HG03457 (cell line): Measurements from ENCODE around the gene CDK6.

Experiments used
- ATAC-seq: cut with Tn5 transposase; IDR thresholded peaks from one replicate; pipeline ENCODE4 v1.9.1; 2021; ENCODE audit warnings: moderate number of reproducible peaks; ENCODE audit not compliant: unreplicated experiment

The CDK6 gene

DNA sequence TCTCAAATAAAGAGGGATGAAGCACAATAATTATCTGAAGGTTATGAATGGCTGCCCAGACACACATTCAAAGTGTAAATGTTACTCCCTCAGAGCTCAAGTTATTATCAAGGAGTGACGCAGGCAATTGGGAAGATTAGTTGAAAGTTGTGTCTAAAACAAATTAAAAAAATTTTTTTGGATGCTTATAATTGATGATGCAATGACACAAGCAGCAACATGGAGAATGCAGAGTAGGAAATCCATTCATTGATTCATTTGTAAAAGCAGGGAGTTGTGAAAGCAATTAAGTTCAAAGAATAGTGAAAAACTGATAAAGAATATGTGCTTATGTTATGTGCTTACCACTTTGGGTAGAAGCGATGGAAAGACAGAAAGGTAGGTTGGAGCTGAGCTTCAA lies 120.4 kb downstream of the CDK6 start:
- no peak for ATAC-seq

DNA sequence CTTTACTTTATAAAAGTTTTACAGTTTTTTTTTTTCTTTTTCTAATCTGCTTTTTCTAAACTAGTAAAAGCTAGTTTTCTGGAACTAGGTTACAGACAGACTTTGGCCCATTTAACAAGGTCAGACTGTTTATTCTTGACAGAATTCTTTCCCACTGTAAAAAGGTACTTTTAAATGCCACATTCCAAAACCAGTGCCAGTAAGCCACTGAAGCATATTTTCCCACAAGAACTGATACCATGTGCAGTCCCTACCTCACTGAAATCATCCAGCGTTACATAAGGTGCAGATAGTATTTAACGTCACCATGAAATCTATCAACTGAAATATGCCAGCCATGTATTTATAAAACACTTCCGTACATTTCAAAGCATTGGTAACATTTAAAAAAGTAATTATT lies 121.6 kb downstream of the CDK6 start:
- ATAC-seq = no peak

DNA sequence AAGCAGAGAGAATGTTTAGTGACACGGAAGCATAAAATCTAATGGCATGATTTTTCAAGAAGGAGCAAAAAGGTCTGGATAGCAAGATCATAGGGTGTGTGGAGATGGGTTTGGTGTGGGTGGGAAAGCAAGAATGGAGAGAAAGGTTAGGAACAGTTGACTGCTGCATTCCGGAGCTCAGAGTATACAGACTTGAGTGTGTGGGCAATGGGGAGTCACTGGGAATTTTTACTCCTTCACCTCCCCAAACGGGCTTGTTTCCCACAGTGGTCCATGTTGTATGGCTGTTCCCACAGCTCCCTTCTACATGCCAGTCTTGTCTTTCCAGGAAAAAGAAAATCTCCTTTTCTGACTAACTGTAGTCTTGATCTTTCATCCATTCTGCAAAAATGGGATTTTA lies 122.1 kb downstream of the CDK6 start:
- ATAC-seq = no peak

DNA sequence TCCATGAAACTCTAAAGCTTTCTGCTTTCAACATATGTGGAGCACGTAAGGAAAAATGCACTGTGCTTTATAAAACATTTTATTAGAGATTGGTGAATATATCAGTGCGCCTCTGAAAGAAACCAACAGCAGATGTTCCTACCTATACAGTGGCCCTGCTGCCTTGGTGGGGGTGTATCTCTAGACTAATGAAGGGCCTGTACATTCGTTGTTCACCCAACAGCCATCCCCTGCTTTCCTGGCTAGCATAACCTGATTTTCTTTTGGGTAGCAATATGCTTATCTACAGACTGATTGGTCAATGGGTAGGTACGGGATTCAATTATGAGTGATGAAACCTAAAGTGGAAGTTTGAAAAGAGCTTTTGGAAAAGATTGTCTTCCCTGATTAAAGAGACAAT lies 126.5 kb downstream of the CDK6 start:
- no peak for ATAC-seq

DNA sequence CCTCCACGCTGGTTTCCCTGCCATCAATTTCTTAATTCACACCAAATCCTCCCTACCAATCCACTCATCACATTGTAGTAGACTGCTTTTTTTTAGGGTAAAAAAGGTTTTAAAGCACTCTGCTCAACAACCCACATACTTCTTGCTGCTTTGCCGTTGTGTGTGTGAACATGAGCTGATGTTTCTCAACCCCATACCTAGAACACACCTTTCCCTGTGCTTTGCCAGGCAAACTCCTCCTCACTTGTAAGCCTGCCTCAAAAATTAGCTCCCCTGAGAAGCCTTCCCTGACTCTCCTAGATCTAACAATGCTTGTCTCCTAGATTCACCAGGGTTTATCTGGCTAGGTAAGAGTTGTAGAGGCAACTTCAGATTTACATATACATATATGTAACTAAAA lies 127.2 kb downstream of the CDK6 start:
- ATAC-seq = no peak

DNA sequence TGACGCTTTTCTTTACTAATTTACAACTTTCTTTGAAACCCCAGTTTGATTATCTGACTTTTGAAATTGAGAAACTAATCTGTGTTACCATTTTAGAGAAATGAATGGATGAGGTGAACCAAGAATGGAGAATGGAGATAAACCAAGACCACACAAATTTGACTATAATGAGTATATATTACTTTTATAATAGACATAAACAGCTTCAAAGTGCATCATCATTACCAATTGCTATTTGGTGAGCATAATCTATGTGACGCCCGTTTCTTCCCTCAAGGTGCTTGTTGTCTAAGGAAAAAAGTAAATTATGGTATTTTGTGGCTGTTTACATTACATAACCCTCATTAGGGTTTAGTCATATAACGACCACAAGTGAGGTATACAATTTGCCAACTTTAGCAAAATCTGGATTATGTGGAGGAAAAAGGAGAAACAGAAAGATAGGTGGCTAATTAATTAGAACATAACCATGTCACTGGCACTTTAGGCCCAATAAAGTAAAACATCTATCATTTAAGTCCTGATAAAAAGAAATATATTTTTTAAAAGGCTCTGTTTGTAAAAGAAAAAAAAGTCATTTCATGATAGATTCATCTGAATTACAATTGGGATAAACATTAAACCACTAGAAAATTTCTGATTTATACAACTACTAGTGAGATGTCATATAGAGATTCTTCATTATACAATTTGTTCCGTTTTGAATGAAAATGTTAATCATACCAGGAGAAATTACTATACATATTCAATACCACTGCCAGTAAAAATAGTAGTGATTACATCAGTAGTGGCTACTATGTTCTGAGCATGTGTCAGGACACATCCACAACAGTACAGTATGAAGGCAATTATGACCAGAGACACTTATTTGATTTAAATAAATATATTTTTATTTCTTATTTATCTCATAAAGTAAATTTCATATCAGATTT lies 128.0 kb downstream of the CDK6 start:
- no peak for ATAC-seq

DNA sequence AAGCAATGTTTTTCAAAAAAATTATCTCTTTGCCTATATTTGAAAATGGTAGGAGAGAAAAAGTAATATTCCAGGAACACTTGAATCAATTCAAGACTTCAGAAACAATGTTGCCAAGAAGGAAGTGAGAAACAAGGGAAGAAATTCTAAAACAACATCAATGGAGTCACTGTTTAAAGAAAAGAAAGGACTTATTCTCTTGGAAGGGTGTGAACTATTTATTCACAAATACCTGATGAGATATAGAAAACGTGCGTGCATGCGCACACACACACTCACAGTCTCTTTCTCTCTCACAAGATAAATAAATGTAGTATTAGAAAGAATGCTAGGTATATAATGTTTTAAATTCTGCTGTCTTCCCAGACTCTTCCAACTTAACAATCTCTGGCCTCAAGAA lies 128.9 kb downstream of the CDK6 start:
- ATAC-seq = no peak

DNA sequence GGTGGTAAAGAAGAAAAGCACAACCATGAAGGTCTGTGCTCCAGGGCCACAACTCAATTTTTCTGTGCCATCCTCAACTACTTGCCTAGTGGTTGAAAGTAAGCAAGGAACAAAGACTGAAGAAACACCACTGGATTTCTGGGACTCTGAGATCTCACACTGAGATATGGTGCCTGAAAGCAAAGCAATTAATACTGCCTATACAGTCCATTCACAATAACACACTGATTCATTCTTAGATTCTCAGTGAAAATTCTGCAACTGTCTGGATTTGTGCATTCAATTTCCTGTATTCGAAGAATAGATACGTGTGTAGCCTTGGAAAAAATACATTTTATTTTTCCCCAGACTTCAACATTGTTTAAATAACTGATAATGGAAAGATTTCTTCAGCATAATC lies 129.8 kb downstream of the CDK6 start:
- ATAC-seq = no peak

DNA sequence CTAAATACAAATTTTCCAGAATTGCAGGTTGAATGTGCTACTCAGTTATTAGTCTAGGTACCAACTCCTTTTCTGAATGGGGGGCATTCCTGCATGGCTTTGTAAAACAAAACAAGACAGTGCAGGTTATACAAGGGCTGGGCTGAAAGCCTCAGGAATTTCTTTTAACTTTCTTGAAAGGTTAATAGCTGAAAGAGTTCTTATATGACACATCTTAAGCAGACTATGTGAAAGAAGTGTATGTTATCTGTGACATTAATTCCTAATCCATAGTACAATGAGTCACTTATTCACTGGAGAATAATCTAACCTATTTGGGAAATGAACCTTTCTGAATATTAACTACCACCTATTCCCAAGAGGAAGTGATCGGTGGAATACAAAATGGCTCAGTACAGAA lies 130.5 kb downstream of the CDK6 start:
- ATAC-seq = no peak

DNA sequence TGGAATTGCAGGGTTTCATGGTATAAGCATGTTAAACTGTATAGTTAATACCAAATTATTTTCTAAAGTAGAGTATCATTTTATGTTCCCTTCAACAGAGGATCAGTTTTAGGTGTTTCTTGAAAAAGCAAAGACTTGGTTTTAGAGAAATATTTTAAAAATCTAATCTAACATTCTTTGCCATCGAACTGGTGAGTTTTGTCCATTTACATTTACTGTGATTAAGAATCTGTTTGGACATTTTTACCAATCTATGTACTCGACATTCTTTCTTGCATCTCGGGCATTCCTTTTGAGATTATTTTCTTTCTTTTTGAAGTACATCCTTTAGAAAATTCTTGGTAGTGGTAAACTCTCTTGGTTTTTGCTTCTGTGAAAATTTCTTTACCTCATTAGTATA lies 131.5 kb downstream of the CDK6 start:
- ATAC-seq = no peak

DNA sequence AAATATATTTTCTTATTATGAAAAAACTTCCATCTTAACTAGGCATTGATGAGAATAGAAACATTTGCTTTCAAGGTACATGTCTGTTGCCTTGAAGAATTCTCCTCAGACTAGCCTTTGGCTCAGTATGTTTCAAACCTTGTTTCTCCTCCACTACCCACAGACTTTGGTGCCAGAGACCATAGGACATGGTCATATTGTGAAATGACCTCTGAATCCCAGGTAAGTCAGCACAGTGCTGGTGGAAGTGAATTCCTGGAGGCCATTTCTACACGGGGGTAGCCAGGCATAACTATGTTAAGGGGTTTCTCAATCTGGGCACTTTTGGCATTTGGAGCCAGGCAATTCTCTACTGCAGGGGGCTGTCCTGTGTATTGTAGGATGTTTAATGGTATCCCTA lies 133.8 kb downstream of the CDK6 start:
- no peak for ATAC-seq

DNA sequence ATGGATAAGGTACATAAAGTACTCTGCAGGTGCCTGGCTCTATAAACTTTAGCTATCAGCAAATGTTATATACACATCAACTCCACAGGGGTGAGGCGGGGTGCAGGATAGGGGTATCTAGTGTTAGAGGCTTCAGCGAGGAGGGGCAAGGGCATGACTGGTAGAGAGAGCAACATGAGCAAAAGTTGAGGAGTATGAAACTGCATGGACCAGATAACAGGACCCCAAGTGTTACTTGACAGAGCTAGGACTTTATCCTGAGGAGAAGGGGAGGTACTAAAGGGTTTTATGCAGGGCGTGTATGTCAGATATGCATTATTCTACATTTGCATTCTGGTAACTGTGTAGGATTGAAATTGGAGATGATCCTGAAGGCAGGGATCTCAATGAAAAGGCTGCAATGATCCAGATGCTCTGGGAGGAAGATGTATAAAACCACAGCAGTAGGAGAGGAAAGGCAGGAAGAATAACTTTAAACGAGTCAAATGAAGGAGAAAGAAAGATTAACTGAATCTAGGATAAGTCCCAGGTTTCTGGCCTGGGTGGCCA lies 136.3 kb downstream of the CDK6 start:
- no peak for ATAC-seq

DNA sequence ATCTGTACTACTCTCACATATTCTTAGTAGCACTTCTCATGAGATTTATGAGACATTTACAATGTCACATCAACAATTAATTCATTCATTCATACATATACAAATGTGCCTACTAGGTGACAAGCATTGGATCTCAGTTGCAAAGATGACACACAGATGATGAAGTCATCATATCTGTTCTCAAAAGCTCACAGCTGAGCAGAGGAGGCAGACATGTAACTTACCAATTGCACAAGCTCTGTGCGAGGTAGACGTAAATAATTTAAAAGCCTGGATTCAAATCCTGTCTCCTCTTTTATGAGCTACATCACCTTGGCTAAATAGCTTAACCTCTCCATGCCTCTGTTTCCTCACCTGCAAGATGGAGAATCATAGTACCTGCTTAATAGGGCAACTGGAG lies 136.8 kb downstream of the CDK6 start:
- no peak for ATAC-seq

DNA sequence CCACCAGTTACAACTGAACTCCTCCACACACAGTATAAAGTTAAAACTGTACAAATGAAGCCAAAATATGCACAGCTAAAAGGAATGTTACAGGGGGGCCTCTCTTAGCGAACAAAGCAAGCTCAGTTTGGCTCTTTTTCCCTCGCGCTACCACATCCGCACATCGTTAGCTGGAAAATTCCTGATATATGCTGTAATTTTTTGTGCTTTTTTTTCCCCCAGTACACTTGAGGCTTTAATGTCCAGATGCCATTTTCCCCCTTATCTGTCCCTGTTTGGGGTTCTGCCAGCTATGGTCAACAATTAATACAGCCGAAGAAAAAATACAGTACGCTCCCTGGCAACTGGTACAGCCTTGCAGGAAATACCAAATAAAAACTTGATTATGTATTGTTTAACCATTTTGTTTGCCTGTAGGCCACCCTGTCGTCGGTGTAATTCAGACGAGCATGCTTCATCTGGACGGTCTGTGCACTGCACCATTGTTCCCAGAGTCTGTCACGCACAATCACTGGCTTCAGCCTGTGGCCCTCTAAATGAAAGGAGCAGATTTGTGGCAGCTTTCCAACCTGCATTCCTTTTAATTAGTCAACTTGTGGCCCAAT lies 138.0 kb downstream of the CDK6 start:
- no peak for ATAC-seq

DNA sequence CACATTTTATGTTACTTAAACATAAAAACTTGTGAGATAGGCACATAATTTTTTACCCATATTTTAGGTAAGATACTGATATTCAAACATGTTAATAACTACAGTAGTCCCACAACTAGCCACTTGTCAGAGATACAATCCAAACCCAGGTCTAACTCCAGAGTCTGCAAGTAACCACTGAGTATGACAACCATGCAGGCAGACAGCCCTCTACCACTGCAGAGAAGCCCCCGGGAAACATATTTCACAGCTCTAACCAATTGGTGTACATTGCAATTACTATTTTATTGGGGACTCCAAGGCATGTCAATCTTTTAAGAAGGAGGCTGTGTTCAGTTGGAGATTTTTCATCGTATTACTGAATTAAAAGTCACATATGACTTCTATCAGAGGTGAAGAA lies 139.0 kb downstream of the CDK6 start:
- no peak for ATAC-seq

DNA sequence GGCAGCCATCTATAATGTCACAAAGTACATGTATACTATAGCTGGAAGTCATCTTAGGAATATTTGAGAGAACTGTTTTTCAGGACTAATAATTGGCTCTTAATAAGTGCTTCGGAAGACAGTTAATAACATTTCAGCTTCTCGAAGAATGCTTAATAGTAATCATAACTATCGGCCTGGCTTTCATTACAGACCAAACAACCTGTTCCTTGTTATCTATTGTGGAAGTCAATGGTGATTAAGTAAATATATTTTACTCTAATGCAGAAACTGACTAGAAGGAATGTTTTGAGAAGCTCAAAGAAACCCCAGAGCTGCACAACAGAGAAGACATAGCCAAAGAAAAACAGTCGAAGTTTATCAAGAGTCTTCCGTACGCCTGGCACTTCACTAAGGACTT lies 139.4 kb downstream of the CDK6 start:
- ATAC-seq = no peak

DNA sequence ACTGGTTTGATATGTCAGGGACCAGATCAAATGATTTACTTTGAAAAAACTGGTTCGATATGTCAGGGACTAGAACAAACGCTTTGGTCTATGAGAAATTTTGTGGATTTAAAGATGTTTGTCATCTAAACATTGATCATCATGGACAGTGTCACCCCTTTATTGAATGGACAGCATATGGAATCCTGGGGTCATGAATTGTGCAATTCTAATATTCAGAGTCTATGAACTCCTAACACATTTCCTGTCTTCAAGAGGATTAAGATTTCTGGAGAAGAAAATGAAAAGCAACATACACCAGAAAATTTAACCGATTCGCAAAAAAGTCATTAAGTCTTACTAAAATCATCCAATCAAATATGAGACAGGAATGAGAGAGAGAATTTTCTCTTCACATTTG lies 139.8 kb downstream of the CDK6 start:
- no peak for ATAC-seq

DNA sequence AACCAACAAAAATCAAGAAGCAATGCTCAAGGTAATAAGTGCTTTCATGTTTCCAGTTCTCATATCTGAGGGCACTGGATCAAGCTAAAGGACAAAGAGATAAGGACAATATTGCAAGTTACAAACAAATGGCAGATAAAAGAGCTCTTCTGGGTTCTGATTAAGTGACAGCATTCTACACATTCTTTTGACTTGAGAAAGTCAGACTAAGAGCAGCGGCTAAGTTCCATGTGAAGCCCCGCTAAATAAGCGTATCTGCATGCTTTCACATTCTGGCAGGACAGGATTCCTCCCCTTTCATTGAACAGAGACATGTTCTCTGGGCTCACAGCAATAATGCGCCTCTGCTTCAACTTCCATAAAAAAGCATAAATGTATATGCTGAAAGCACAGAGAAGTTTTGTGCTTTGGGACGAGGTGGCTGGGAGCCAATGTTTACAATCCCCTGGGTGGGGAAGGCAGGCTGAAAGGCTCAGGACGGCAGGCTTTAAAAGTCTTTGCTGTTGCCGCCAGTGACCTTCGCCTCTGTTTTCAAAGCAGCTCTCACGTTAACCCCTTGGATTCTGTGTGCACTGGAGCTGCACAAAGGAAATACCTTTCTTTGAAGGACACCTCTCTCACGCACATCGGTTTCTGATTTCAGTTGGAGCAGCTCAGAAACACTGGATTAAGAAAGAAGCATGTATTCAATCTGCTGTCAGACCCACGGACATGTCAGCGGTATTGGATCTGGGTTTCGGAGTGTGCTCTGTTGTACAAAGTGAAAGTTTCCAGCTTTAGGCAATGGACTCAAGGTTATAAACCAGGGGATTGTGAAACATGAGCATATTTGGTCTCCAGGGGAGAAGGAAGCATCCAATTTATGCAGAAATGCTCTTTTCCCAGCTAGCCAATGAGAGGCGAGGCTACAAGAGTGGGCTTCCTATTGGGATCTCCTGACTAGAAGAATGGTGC lies 140.8 kb downstream of the CDK6 start:
- no peak for ATAC-seq

DNA sequence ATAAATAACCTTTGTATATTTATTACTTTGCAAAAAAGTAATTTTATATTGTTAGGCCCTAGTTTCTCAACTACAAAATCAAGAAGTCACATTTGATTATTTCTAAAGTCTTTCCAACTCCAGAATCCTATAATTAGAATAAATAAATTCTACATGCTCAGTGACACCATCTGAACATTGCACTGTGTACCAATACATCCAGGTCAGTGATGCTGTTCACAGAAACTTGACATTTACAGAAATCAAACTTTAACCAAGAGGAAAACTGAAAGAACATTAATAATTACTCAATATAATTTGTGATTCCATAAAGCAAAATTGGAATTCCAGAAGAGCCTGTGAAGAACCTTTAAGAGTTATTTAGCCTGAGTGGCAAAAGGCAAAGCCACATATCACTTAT lies 142.2 kb downstream of the CDK6 start:
- no peak for ATAC-seq

DNA sequence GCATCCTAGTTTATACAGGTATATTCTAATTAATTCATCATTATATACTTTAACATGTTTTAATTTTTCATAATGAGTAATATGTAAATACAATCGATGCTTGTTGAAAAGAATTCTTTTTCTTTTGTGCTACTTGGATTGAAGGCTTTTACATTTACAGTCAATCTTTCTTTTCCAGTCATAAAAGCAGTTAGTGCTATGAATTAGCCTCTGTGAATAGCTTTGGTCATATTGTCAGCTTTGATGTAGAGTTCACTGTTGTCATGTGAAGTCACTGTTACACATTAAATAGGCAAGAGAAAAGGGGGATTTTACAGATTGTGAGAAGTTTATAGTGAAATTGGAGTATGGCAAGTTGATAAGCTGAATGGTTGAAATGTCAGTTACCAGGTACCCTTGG lies 142.9 kb downstream of the CDK6 start:
- no peak for ATAC-seq

DNA sequence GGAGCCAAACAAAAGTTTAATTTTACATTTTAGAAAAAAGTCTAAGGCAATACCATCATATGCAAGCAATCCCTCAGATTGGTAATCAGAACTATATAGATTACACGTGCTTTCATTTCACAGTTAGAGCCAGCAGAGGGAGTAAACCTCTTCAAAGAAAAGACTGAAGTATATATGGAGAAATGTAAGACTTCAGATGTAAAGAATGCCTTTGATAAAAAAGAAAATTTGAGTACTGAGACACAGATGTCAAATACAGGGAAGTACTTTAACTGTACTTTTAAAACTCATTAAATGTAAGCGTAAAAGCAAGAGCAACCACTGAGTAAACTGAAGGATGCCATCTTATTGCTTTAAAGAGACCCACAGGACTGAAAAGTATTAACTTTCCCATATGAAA lies 144.8 kb downstream of the CDK6 start:
- ATAC-seq = no peak
